Head of caudate nucleus (tissue), 42 donors: ENCODE measurements around the gene SLC25A40.

Experiments
- DNase-seq, 42 donors: peaks; one replicate each; pipeline versions ENCODE4 v3.0.0 to v3.0.0-alpha.2; 2020 to 2021; ENCODE audit warnings: mixed read lengths in 7 of 42
- intact Hi-C: fragments of 100-400 bp; cut with DNase I; formaldehyde crosslinking; loops from one replicate; pipeline ENCODE4 v1.15.0; 2022

Gene SLC25A40

DNA sequence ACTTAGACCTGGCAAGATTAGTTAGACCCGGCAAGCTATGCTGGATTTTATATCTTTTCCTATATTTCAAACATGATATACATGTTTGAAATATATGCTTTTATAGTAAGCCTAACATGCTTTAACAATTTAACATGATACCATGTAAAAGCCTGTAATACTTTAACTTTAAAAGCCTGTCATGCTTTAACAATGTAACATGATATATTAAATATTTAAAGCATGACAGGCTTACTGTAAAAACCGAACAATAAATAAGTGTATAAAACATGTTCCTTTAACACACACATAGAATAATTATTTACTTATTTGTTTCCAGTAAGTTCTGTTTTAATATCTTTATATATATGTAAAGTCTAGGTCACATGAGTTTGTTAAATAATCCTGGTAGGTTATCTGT, 65.4 kb downstream of the SLC25A40 start:
- DNase-seq: no peak
- intact Hi-C loops: no loop called here

GRCh38 chr7:87810130-87810529, 66.0 kb downstream of the SLC25A40 start:
- DNase-seq: no peak
- intact Hi-C loops: no loop called here

GRCh38 chr7:87806150-87806549, 70.0 kb downstream of the SLC25A40 start:
- intact Hi-C loops: loop anchor here (5.0 kb wide), 1 partner anchor 361 kb away; no protein-coding TSS in a partner anchor

GRCh38 chr7:87797798-87798403, 78.3 kb downstream of the SLC25A40 start:
- intact Hi-C loops: no loop called here
- peak in 2 of 42 donors; percentile 18 to 49 for DNase-seq

More at GRCh38 chr7:87806150-87806549, 70.0 kb downstream of the SLC25A40 start:
- no peak for DNase-seq

GRCh38 chr7:87797395-87797794, 78.8 kb downstream of the SLC25A40 start:
- intact Hi-C loops: no loop called here
- DNase-seq: no peak

- intact Hi-C loops: no loop called here
- no peak for DNase-seq
These were observed 90.7 kb downstream of the SLC25A40 start for GRCh38 chr7:87785368-87785995.

DNA sequence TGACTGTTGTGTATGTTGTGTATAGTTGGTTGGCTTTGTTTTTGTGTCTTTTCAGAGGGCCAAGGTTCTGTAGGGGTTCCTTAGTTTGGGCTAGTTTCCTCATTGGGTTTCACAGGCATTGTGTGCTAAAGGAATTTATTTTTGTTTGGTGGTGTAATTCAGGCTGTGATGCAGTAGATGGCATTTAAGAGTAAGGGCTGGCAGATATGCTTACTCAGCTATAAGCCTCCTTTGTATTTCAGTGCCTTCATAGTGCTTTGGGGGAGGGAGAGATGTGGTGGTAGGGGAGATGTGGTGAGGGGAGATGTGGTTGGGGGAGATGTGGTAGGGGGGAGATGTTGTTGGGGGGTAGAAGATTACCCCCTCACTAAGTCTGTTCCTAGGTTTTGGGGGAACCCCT, 91.7 kb downstream of the SLC25A40 start:
- DNase-seq: no peak

More for the DNA sequence above, 91.7 kb downstream of the SLC25A40 start:
- intact Hi-C loops: no loop called here
